OCI-LY1 (cell line): ENCODE measurements around the gene REX1BD.

ENCODE experiments used
- CTCF ChIP-seq: fragments of 200-600 bp; sonication (generic), shearing (Covaris generic); IDR thresholded peaks from 2 replicates; pipeline ENCODE4 v1.5.1; 2017; ENCODE audit warnings: mild to moderate bottlenecking, antibody characterized with exemption, low read length, moderate library complexity, mixed read lengths
- EZH2 ChIP-seq: fragments of 200-600 bp; sonication (generic), shearing (Covaris generic); IDR thresholded peaks from 2 replicates; pipeline ENCODE4 v1.8.0; 2017; ENCODE audit warnings: borderline replicate concordance, mixed run types, mild to moderate bottlenecking, antibody characterized with exemption, low read length, moderate library complexity, mixed read lengths

GRCh38 chr19:18636969-18637629, 48.5 kb downstream of the REX1BD start, which contains the start of gene KLHL26:
- TF ChIP-seq EZH2 (no peak), CTCF (no peak)
